ENCODE measurements around the gene PHACTR1.

The PHACTR1 gene

GRCh38 chr6:12716298-12716916 is at the start of gene PHACTR1:
Gene PHACTR1 (plus strand): TSS chr6:12716767.
- no peak for ATAC-seq

DNA sequence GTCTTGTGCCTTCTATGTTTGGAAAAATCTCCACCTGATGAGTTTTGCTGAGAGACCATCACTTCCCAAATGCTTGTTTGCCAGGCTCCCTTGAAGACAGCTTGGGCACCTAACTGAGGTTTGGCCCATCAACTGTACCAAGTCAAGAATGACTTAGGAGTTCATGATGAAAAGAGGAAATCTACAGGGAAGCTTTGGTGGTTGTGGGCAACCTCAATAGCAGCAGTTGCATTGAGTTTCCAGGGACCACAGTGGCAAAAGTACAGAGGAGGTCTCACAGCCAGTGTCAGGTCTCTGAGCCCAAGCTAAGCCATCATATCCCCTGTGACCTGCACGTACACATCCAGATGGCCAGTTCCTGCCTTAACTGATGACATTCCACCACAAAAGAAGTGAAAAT is 49.7 kb upstream of the PHACTR1 start:
- no peak for ATAC-seq
- TF ChIP-seq, protein P1, sequence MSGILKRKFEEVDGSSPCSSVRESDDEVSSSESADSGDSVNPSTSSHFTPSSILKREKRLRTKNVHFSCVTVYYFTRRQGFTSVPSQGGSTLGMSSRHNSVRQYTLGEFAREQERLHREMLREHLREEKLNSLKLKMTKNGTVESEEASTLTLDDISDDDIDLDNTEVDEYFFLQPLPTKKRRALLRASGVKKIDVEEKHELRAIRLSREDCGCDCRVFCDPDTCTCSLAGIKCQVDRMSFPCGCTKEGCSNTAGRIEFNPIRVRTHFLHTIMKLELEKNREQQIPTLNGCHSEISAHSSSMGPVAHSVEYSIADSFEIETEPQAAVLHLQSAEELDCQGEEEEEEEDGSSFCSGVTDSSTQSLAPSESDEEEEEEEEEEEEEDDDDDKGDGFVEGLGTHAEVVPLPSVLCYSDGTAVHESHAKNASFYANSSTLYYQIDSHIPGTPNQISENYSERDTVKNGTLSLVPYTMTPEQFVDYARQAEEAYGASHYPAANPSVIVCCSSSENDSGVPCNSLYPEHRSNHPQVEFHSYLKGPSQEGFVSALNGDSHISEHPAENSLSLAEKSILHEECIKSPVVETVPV (CRISPR knock-in tag; IDR thresholded peaks at IDR 0.05) = no peak
- TF ChIP-seq ISL1 (CRISPR knock-in tag; IDR thresholded peaks at IDR 0.05) = no peak
- no peak for TF ChIP-seq SNAI2 (CRISPR knock-in tag; IDR thresholded peaks at IDR 0.05)
- TF ChIP-seq TCF4 (CRISPR knock-in tag; IDR thresholded peaks at IDR 0.05; ENCODE audit: borderline replicate concordance) = no peak
- no peak for TF ChIP-seq ZNF565 (CRISPR knock-in tag; conservative IDR thresholded peaks at IDR 0.05; ENCODE audit: low read depth)

More at GRCh38 chr6:12716298-12716916, at the start of gene PHACTR1:
- TF ChIP-seq ZC3H10 (CRISPR knock-in tag; IDR thresholded peaks at IDR 0.05) (no peak), CREB5 (CRISPR knock-in tag; IDR thresholded peaks at IDR 0.05; ENCODE audit: low read depth) (no peak), PPARA (CRISPR knock-in tag; IDR thresholded peaks at IDR 0.05; ENCODE audit: borderline replicate concordance) (no peak), SNAI2 (CRISPR knock-in tag; IDR thresholded peaks at IDR 0.05) (no peak), GLIS3 (CRISPR knock-in tag; IDR thresholded peaks at IDR 0.05) (no peak), TSHZ2 (CRISPR knock-in tag; IDR thresholded peaks at IDR 0.05) (no peak), ZNF8 (CRISPR knock-in tag; IDR thresholded peaks at IDR 0.05) (no peak), BACH2 (CRISPR knock-in tag; IDR thresholded peaks at IDR 0.05; ENCODE audit: borderline replicate concordance) (no peak), ARNTL (CRISPR knock-in tag; IDR thresholded peaks at IDR 0.05; ENCODE audit: borderline replicate concordance, low read depth) (no peak), ESRRG (CRISPR knock-in tag; IDR thresholded peaks at IDR 0.05) (no peak), TOX (CRISPR knock-in tag; IDR thresholded peaks at IDR 0.05; ENCODE audit: borderline replicate concordance) (no peak)
- TF ChIP-seq, protein P1 (CRISPR knock-in tag; IDR thresholded peaks at IDR 0.05) = no peak

- ATAC-seq = no peak
- TF ChIP-seq BACH2 (CRISPR knock-in tag; IDR thresholded peaks at IDR 0.05; ENCODE audit: borderline replicate concordance) = no peak
- TF ChIP-seq ZC3H10 (CRISPR knock-in tag; IDR thresholded peaks at IDR 0.05) = no peak
- TF ChIP-seq SNAI2 (CRISPR knock-in tag; IDR thresholded peaks at IDR 0.05) = no peak
- no peak for TF ChIP-seq ISL1 (CRISPR knock-in tag; IDR thresholded peaks at IDR 0.05)
- TF ChIP-seq ZNF70 (CRISPR knock-in tag; IDR thresholded peaks at IDR 0.05) = no peak
- TF ChIP-seq, protein P1 (CRISPR knock-in tag; IDR thresholded peaks at IDR 0.05) = no peak
- no peak for TF ChIP-seq RARB (CRISPR knock-in tag; IDR thresholded peaks at IDR 0.05)
- no peak for TF ChIP-seq ARNTL (CRISPR knock-in tag; IDR thresholded peaks at IDR 0.05; ENCODE audit: borderline replicate concordance, low read depth)
- no peak for TF ChIP-seq TSHZ2 (CRISPR knock-in tag; IDR thresholded peaks at IDR 0.05)
- TF ChIP-seq OSR1 (CRISPR knock-in tag; IDR thresholded peaks at IDR 0.05) = no peak
- no peak for TF ChIP-seq TOX (CRISPR knock-in tag; IDR thresholded peaks at IDR 0.05; ENCODE audit: borderline replicate concordance)
- no peak for TF ChIP-seq GLIS3 (CRISPR knock-in tag; IDR thresholded peaks at IDR 0.05)
- no peak for TF ChIP-seq CREB5 (CRISPR knock-in tag; IDR thresholded peaks at IDR 0.05; ENCODE audit: low read depth)
- no peak for TF ChIP-seq ZNF8 (CRISPR knock-in tag; IDR thresholded peaks at IDR 0.05)
- no peak for TF ChIP-seq ZFP30 (CRISPR knock-in tag; IDR thresholded peaks at IDR 0.05)
- TF ChIP-seq PPARA (CRISPR knock-in tag; IDR thresholded peaks at IDR 0.05; ENCODE audit: borderline replicate concordance) = no peak
Observed at GRCh38 chr6:12675931-12676330, 40.6 kb upstream of the PHACTR1 start.

All from SK-N-SH treated with all-trans-retinoic acid at 6 μM for 48 hours (cell line).